KOPT-K1 (cell line): ENCODE data around the gene CENPE.
"Not testable (repeated sequence)": the region's sequence is repeated elsewhere in the genome, so short reads cannot be mapped to it uniquely, and the experiment has no call there.

Source experiments
- H3K27ac ChIP-seq: fragments of 200-600 bp; sonication (generic); 2 replicates; pipeline ENCODE4 v1.5.1; 2016; ENCODE audit warnings: antibody characterized with exemption, mild to moderate bottlenecking, low read depth, low read length; ENCODE audit not compliant: poor library complexity, severe bottlenecking
- H3K36me3 ChIP-seq: fragments of 200-600 bp; sonication (generic); 2 replicates; pipeline ENCODE4 v1.5.1; 2017; ENCODE audit warnings: antibody characterized with exemption, mild to moderate bottlenecking, low read length, moderate library complexity; ENCODE audit not compliant: insufficient read depth
- H3K9me3 ChIP-seq: fragments of 200-600 bp; sonication (generic); 2 replicates; pipeline ENCODE4 v1.5.1; 2017; ENCODE audit warnings: antibody characterized with exemption, low read length, mild to moderate bottlenecking; ENCODE audit not compliant: insufficient read depth, poor library complexity, severe bottlenecking

The CENPE gene

GRCh38 chr4:103198111-103198765, at the start of gene CENPE:
Gene CENPE (minus strand): TSS chr4:103198343. CDS start chr4:103198319, 24 bp downstream.
- no peaks in the 10 kb centered on the region for H3K9me3 ChIP-seq
- H3K36me3 ChIP-seq = peaks cover 34% of the 10 kb centered on the region
- peak within 1 kb of the TSS; percentile 78 for H3K27ac ChIP-seq

GRCh38 chr4:103244251-103244650, 46.1 kb upstream of the CENPE start:
- H3K27ac ChIP-seq = no peak overlapping the region
- H3K36me3 ChIP-seq = no peaks in the 10 kb centered on the region
- no peaks in the 10 kb centered on the region for H3K9me3 ChIP-seq

DNA sequence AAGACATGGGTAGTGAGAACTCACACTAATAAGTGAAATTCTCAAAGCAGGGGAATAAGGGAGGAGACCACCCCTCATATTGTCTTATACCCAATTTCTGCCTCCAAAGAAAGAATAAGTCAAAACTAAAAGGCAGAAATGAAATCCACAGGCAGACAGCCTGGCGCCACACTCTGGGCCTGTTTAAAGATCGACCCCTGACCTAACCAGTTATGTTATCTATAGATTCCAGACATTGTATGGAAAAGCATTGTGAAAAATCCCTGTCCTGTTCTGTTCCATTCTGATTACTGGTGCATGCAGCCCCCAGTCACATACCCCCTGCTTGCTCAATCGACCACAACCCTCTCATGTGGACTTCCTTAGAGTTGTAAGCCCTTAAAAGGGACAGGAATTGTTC, 32.8 kb upstream of the CENPE start:
- not testable (repeated sequence) for H3K36me3 ChIP-seq, H3K9me3 ChIP-seq, H3K27ac ChIP-seq

GRCh38 chr4:103223556-103223955, 25.4 kb upstream of the CENPE start:
- H3K27ac ChIP-seq, H3K36me3 ChIP-seq, H3K9me3 ChIP-seq: not testable (repeated sequence)

DNA sequence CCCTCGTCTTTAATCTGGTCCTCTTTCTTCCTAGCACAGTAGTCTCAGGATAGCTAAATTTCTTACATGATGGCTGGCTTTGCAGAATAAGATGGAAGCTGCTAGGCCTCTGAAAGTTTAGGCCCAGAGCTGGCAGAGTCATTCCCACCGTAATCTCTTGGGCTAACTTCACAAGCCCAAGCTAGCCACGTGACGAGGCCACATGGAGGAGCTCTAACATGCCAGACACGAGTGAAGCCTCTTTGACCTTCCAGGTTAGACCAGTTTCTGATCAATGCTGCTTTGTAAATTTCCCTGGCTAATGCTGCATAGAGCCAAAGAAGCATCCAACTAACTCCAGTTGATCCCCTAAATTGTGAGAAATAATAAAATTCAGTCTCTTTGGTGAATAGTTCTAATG, 9.5 kb upstream of the CENPE start:
- no peaks in the 10 kb centered on the region for H3K36me3 ChIP-seq
- H3K27ac ChIP-seq = no peak overlapping the region
- no peaks in the 10 kb centered on the region for H3K9me3 ChIP-seq

DNA sequence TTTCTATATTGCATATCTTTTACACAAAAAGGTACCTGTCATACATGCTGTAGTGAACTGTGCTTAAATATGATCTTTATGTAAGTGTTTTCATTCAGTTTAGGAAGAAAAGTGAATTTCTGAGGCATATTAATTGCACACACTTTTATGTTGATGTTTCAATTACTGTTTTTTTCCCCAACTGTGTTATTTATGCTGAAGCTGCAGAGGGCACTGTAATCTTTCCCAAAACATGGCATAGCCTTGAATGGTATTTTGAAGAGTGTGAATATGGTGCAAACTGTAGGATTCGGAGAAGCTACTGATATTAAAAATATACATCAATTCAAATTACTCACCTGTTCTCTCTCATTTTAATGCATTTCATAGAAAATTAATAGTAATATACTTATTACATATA, 6.0 kb upstream of the CENPE start:
- H3K9me3 ChIP-seq = no peaks in the 10 kb centered on the region

DNA sequence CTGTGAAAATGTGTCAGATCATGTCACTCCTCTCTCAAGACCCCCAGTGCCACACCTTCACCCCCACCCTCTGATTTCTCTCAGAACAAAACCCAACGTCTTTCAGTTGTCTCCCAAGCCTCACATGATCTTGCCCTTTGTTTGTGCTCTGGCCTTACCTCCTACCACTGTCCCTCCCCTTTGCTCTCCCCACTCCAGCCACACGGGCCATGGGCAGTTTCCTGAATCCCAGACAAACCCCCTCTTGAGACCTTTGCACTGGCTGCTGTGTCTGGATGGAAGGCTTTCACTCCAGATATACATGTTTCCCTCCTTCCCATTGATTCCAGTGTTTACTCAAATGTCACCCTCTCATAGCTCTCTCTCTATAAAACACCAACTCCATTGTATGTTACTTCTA, 3.6 kb upstream of the CENPE start:
- no peak overlapping the region for H3K27ac ChIP-seq
- no peaks in the 10 kb centered on the region for H3K9me3 ChIP-seq
- H3K36me3 ChIP-seq = no peaks in the 10 kb centered on the region; the same call in 1 of the 2 replicates

More for the DNA sequence above, 6.0 kb upstream of the CENPE start:
- Histone ChIP-seq H3K36me3 (no peaks in the 10 kb centered on the region), H3K27ac (no peak overlapping the region)

DNA sequence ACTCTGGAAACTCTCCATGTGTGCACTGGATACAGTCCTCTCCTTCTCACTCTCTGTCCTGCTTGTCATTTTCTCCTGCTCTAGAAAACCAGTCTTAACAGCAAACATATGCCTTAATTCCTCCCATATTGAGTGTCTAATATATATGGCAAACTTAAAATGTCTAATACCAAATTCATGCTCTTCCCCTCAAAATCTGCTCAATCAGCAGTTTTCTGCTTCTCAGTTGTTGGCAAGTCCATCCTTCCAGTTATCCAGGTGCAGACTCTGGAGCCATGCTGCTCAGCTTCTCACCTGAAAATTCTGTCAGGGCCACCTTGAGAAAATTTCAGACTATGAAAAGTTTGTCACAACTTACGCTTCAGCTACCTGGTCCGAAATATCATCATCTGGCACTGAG, 3.1 kb upstream of the CENPE start:
- Histone ChIP-seq H3K9me3 (no peaks in the 10 kb centered on the region), H3K27ac (no peak overlapping the region)

GRCh38 chr4:103199009-103199408, 866 bp upstream of the CENPE start:
- Histone ChIP-seq H3K36me3 (peaks cover 26% of the 10 kb centered on the region), H3K9me3 (no peaks in the 10 kb centered on the region), H3K27ac (peak overlapping the region; percentile 78)

More for the DNA sequence above, 3.1 kb upstream of the CENPE start:
- peaks cover 4% of the 10 kb centered on the region for H3K36me3 ChIP-seq

GRCh38 chr4:103197765-103198110, 405 bp downstream of the CENPE start:
- Histone ChIP-seq H3K27ac (peak overlapping the region; percentile 78), H3K36me3 (peaks cover 38% of the 10 kb centered on the region)

DNA sequence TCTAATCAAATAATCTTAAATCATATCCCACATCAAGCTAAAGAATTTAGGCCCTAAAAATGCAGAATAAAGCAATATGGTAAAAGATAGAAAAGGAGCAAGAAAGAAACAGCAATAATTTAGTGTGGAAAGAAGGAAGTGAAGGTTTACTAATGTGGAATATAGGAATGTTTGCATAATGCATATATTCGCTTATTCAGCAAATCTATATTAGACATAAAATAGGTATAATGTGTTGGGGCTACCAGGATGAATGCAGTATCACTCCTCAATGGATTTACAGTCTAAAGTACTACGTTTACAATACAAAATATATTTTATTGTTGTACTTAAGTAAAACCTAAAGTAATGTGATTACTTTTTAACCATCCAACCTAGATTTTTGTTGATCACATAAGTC, 4.7 kb downstream of the CENPE start:
- Histone ChIP-seq H3K9me3 (no peaks in the 10 kb centered on the region), H3K27ac (no peak overlapping the region), H3K36me3 (peaks cover 57% of the 10 kb centered on the region)

More at GRCh38 chr4:103197765-103198110, 405 bp downstream of the CENPE start:
- no peaks in the 10 kb centered on the region for H3K9me3 ChIP-seq

GRCh38 chr4:103171006-103171405, 27.1 kb downstream of the CENPE start:
- H3K9me3 ChIP-seq = peaks cover 22% of the 10 kb centered on the region
- peaks cover 100% of the 10 kb centered on the region for H3K36me3 ChIP-seq
- no peak overlapping the region for H3K27ac ChIP-seq

DNA sequence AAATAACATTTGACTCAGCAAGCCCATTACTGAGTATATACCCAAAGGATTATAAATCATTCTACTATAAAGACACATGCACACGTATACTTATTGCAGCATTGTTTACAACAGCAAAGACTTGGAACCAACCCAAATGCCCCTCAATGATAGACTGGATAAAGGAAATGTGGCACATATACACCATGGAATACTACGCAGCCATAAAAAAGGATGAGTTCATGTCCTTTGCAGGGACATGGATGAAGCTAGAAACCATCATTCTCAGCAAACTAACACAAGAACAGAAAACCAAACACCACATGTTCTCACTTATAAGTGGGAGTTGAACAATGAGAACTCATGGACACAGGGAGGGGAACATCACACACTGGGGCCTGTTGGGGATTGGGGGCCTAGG, 28.4 kb downstream of the CENPE start:
- Histone ChIP-seq H3K36me3 (peaks cover 97% of the 10 kb centered on the region), H3K9me3 (peaks cover 22% of the 10 kb centered on the region)
- H3K27ac ChIP-seq = not testable (repeated sequence)

GRCh38 chr4:103168993-103169392, 29.1 kb downstream of the CENPE start:
- peaks cover 22% of the 10 kb centered on the region for H3K9me3 ChIP-seq
- no peak overlapping the region for H3K27ac ChIP-seq
- peaks cover 97% of the 10 kb centered on the region for H3K36me3 ChIP-seq

GRCh38 chr4:103162176-103162575, 36.0 kb downstream of the CENPE start:
- Histone ChIP-seq H3K36me3 (peaks cover 96% of the 10 kb centered on the region), H3K27ac (no peak overlapping the region), H3K9me3 (peaks cover 4% of the 10 kb centered on the region)

- Histone ChIP-seq H3K9me3 (peaks cover 18% of the 10 kb centered on the region), H3K36me3 (peaks cover 94% of the 10 kb centered on the region), H3K27ac (no peak overlapping the region)
Measured at GRCh38 chr4:103158760-103159159, 39.4 kb downstream of the CENPE start.
